RCC 7860 (cell line): ENCODE measurements around the gene ZSCAN31.
"Not testable (repeated sequence)": the region's sequence is repeated elsewhere in the genome, so short reads cannot be mapped to it uniquely, and the experiment has no call there.

Experiments
- DNase-seq: peaks from one replicate; pipeline ENCODE4 v3.0.0-alpha.2; 2015; ENCODE audit warnings: low spot score
- FAIRE-seq: peaks from 2 replicates; lab custom pipeline; 2012; peaks lifted over from hg19 to GRCh38; lab: Jason Lieb, UNC

The ZSCAN31 gene

GRCh38 chr6:28335564-28336283, at the start of gene ZSCAN31:
ZSCAN31 (minus strand) TSS chr6:28336148; CDS start chr6:28329683, 6,465 bp downstream.
- FAIRE-seq = peak; percentile 82

GRCh38 chr6:28384143-28384533, 48.2 kb upstream of the ZSCAN31 start:
- no peak for FAIRE-seq
- DNase-seq = no peak

More at GRCh38 chr6:28335564-28336283, at the start of gene ZSCAN31:
- DNase-seq = peak; percentile 92

GRCh38 chr6:28383235-28384142, 47.5 kb upstream of the ZSCAN31 start:
- FAIRE-seq (no peak), DNase-seq (peak; percentile 72)

GRCh38 chr6:28380381-28380780, 44.4 kb upstream of the ZSCAN31 start:
- no peak for FAIRE-seq

GRCh38 chr6:28378644-28379043, 42.7 kb upstream of the ZSCAN31 start:
- DNase-seq (no peak), FAIRE-seq (no peak)

More at GRCh38 chr6:28380381-28380780, 44.4 kb upstream of the ZSCAN31 start:
- no peak for DNase-seq

- FAIRE-seq (no peak), DNase-seq (no peak)
These were observed 41.9 kb upstream of the ZSCAN31 start for GRCh38 chr6:28377879-28378278.

GRCh38 chr6:28373925-28374324, 38.0 kb upstream of the ZSCAN31 start:
- no peak for FAIRE-seq
- no peak for DNase-seq

GRCh38 chr6:28371706-28372451, 35.9 kb upstream of the ZSCAN31 start:
- DNase-seq (peak; percentile 48), FAIRE-seq (peak; percentile 66)

GRCh38 chr6:28371280-28371679, 35.3 kb upstream of the ZSCAN31 start:
- FAIRE-seq (no peak), DNase-seq (no peak)

- FAIRE-seq (no peak), DNase-seq (no peak)
These were observed 34.5 kb upstream of the ZSCAN31 start for GRCh38 chr6:28370440-28370839.

- FAIRE-seq (no peak), DNase-seq (no peak)
These were observed 33.5 kb upstream of the ZSCAN31 start for GRCh38 chr6:28369463-28369862.

- FAIRE-seq (no peak), DNase-seq (no peak)
These were observed 32.6 kb upstream of the ZSCAN31 start for GRCh38 chr6:28368522-28368921.

- not testable (repeated sequence) for DNase-seq, FAIRE-seq
These were observed 29.6 kb upstream of the ZSCAN31 start for GRCh38 chr6:28365590-28365989.

GRCh38 chr6:28360961-28361360, 25.0 kb upstream of the ZSCAN31 start:
- DNase-seq (no peak), FAIRE-seq (no peak)

GRCh38 chr6:28359562-28359961, 23.6 kb upstream of the ZSCAN31 start:
- FAIRE-seq, DNase-seq: not testable (repeated sequence)

- no peak for DNase-seq
- no peak for FAIRE-seq
These were observed 21.1 kb upstream of the ZSCAN31 start for GRCh38 chr6:28357036-28357435.

GRCh38 chr6:28356666-28357020, 20.7 kb upstream of the ZSCAN31 start:
- no peak for DNase-seq

GRCh38 chr6:28355743-28356665, 20.1 kb upstream of the ZSCAN31 start:
- peak; percentile 59 for FAIRE-seq
- DNase-seq = peak; percentile 73

More at GRCh38 chr6:28356666-28357020, 20.7 kb upstream of the ZSCAN31 start:
- no peak for FAIRE-seq

GRCh38 chr6:28354688-28355554, 19.0 kb upstream of the ZSCAN31 start:
- no peak for FAIRE-seq
- no peak for DNase-seq
